Lung (tissue), 12 donors: ENCODE results near the gene IDH3G. TPM values are rescaled to one million over a fixed set of nuclear protein-coding genes. Genes with fewer than 3 reads are reported as not detected.

Experiments used
- ATAC-seq: fragments of 200-7000 bp; cut with Tn5 transposase; one replicate; pipeline ENCODE4 v1.9.1; 2020; ENCODE audit warnings: moderate number of reproducible peaks; ENCODE audit not compliant: insufficient read depth, low FRiP score
- DNase-seq, 3 donors: peaks; one replicate each; pipeline ENCODE4 v3.0.0-alpha.2; 2013 to 2017
- H3K27ac ChIP-seq, 2 donors: one replicate each; pipeline ENCODE4 v1.5.1; 2013; ENCODE audit warnings: mild to moderate bottlenecking in 2 of 2, moderate library complexity in 2 of 2, control low read depth in 1 of 2, inconsistent platforms in 1 of 2, low read depth in 1 of 2, low read length in 1 of 2
- H3K27me3 ChIP-seq, 3 donors: one replicate each; pipeline ENCODE4 v1.5.1; 2013; ENCODE audit warnings: low read length in 2 of 3; ENCODE audit not compliant: control insufficient read depth in 3 of 3, insufficient read depth in 3 of 3
- H3K36me3 ChIP-seq, 4 donors: one replicate each; pipeline ENCODE4 v1.5.1; 2013; ENCODE audit warnings: low read length in 4 of 4, mild to moderate bottlenecking in 1 of 4, moderate library complexity in 1 of 4; ENCODE audit not compliant: control insufficient read depth in 4 of 4, insufficient read depth in 4 of 4
- H3K4me1 ChIP-seq, 5 donors: one replicate each; pipeline ENCODE4 v1.5.1; 2013; ENCODE audit warnings: low read length in 5 of 5, mild to moderate bottlenecking in 2 of 5, moderate library complexity in 1 of 5; ENCODE audit not compliant: control insufficient read depth in 5 of 5, insufficient read depth in 5 of 5
- H3K4me3 ChIP-seq: one replicate; pipeline ENCODE4 v1.5.1; 2013; ENCODE audit warnings: mild to moderate bottlenecking, control low read depth, moderate library complexity
- H3K9ac ChIP-seq, 2 donors: one replicate each; pipeline ENCODE4 v1.5.1; 2013; ENCODE audit warnings: low read length in 2 of 2, control low read depth in 1 of 2; ENCODE audit not compliant: insufficient read depth in 1 of 2
- H3K9me3 ChIP-seq, 4 donors: one replicate each; pipeline ENCODE4 v1.5.1; 2013; ENCODE audit warnings: low read length in 3 of 4, mild to moderate bottlenecking in 1 of 4, moderate library complexity in 1 of 4; ENCODE audit not compliant: control insufficient read depth in 4 of 4, insufficient read depth in 3 of 4
- CTCF ChIP-seq: IDR thresholded peaks from 2 replicates; pipeline ENCODE4 v1.5.1; 2012; ENCODE audit warnings: mild to moderate bottlenecking; ENCODE audit errors: control extremely low read depth, extremely low read depth
- WGBS, 2 donors: extraction: QIAGEN DNeasy Blood & Tissue Kit; methylation state at CpG; one replicate each; pipeline ENCODE4 v1.1.7; 2013; 5-methylcytosine and 5-hydroxymethylcytosine counted together
- polyA plus RNA-seq, 2 donors: library from polyadenylated mRNA; stranded (reverse); fragments of 200-250 nt; gene quantifications; one replicate each; pipeline ENCODE4 v1.2.1, GENCODE V29; 2013
- total RNA-seq, 2 donors: library from RNA; depleted of rRNA in 1 of 2; stranded (reverse); fragments of >200 nt in 1 of 2; gene quantifications; one replicate each; pipeline ENCODE4 v1.2.1, GENCODE V29; 2014 to 2021
- donor health status: control.
- donor health status: control.
- donor health status: Bipolar disorder and iron deficiency.
- donor health status: healthy.
- donor health status: DM: yes; HTN: yes; CAD: no.

IDH3G gene
- total and polyA plus RNA-seq, 4 donors: 30.4 to 65.5 (median 54.7) TPM

GRCh38 chrX:153794897-153795816, 982 bp upstream of the IDH3G start:
- H3K4me1 ChIP-seq: peaks cover 0 to 14% (median 8%) of the 10 kb centered on the region in 5 donors
- H3K27ac ChIP-seq: peak overlapping the region; percentile 56 to 86
- ATAC-seq (no peak), DNase-seq (no peak)
- peak overlapping the region; percentile 42 to 52 for H3K9ac ChIP-seq
- peaks cover 0 to 46% (median 0%) of the 10 kb centered on the region in 4 donors for H3K9me3 ChIP-seq
- WGBS, 2 donors: 12 to 37% methylated on average over 27 to 47 of the region's 47 CpGs
- peaks cover 0 to 7% (median 4%) of the 10 kb centered on the region in 4 donors for H3K36me3 ChIP-seq
- peak overlapping the region; percentile 62 for H3K4me3 ChIP-seq
- no peak for TF ChIP-seq CTCF
- no peaks in the 10 kb centered on the region for H3K27me3 ChIP-seq

GRCh38 chrX:153793291-153793690, 884 bp downstream of the IDH3G start:
- no peak for ATAC-seq
- WGBS, 2 donors: 24 to 40% methylated on average over 7 of the region's 7 CpGs
- H3K4me3 ChIP-seq: peak overlapping the region; percentile 63

GRCh38 chrX:153792368-153792767, 1.8 kb downstream of the IDH3G start:
- no peak for DNase-seq
- no peak for ATAC-seq
- Histone ChIP-seq H3K9ac (no peak overlapping the region), H3K4me1 (peaks cover 0 to 14% (median 8%) of the 10 kb centered on the region in 5 donors), H3K27ac (no peak overlapping the region), H3K36me3 (peaks cover 0 to 8% (median 1%) of the 10 kb centered on the region in 4 donors), H3K4me3 (no peak overlapping the region), H3K27me3 (no peaks in the 10 kb centered on the region), H3K9me3 (peaks cover 0 to 34% (median 0%) of the 10 kb centered on the region in 4 donors)
- WGBS, 2 donors: 87 to 93% methylated on average over 6 of the region's 6 CpGs
- no peak for TF ChIP-seq CTCF

More at GRCh38 chrX:153793291-153793690, 884 bp downstream of the IDH3G start:
- Histone ChIP-seq H3K9me3 (peaks cover 0 to 42% (median 0%) of the 10 kb centered on the region in 4 donors), H3K9ac (peak overlapping the region; percentile 16 to 34), H3K27me3 (no peaks in the 10 kb centered on the region), H3K36me3 (peaks cover 0 to 7% (median 1%) of the 10 kb centered on the region in 4 donors), H3K4me1 (peaks cover 0 to 14% (median 8%) of the 10 kb centered on the region in 5 donors), H3K27ac (peak overlapping the region; percentile 93 to 96)
- TF ChIP-seq CTCF: no peak
- no peak for DNase-seq
